ENCODE data around the gene MRPL42.

DNA sequence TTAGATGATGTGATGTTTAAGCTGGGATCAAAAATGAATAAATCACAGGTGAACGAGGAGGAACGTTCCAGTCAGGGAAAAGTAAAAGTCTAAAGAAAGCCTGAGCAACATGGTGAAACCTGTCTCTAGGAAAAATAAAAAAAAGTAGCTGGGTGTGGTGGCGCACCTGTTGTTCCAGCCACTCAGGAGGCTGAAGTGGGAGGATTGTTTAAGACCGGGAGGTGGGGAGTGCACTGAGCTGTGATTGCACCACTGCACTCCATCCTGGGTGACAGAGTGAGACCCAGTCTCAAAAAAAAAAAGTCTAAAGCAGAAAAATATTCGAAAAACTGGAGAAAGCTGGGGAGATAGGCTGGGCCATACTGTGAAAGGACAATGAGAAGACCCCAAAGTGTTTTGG, 66.0 kb downstream of the MRPL42 start:
- TF ChIP-seq BCL11A (tag by site-specific recombination; IDR thresholded peaks at IDR 0.05; ENCODE audit: low read depth) (no peak), KLF9 (tag by site-specific recombination; IDR thresholded peaks at IDR 0.05; ENCODE audit: low read depth) (no peak), ZNF776 (tag by site-specific recombination; IDR thresholded peaks at IDR 0.05; ENCODE audit: borderline replicate concordance) (no peak)
- TF ChIP-seq, protein P1, sequence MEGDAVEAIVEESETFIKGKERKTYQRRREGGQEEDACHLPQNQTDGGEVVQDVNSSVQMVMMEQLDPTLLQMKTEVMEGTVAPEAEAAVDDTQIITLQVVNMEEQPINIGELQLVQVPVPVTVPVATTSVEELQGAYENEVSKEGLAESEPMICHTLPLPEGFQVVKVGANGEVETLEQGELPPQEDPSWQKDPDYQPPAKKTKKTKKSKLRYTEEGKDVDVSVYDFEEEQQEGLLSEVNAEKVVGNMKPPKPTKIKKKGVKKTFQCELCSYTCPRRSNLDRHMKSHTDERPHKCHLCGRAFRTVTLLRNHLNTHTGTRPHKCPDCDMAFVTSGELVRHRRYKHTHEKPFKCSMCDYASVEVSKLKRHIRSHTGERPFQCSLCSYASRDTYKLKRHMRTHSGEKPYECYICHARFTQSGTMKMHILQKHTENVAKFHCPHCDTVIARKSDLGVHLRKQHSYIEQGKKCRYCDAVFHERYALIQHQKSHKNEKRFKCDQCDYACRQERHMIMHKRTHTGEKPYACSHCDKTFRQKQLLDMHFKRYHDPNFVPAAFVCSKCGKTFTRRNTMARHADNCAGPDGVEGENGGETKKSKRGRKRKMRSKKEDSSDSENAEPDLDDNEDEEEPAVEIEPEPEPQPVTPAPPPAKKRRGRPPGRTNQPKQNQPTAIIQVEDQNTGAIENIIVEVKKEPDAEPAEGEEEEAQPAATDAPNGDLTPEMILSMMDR (tag by site-specific recombination; IDR thresholded peaks at IDR 0.05): no peak
